HG03342 (cell line): ENCODE data around the gene DGUOK.

ENCODE experiments used
- ATAC-seq: cut with Tn5 transposase; IDR thresholded peaks from one replicate; pipeline ENCODE4 v1.9.1; 2021; ENCODE audit warnings: mild to moderate bottlenecking, moderate library complexity; ENCODE audit not compliant: unreplicated experiment

Gene DGUOK

DNA sequence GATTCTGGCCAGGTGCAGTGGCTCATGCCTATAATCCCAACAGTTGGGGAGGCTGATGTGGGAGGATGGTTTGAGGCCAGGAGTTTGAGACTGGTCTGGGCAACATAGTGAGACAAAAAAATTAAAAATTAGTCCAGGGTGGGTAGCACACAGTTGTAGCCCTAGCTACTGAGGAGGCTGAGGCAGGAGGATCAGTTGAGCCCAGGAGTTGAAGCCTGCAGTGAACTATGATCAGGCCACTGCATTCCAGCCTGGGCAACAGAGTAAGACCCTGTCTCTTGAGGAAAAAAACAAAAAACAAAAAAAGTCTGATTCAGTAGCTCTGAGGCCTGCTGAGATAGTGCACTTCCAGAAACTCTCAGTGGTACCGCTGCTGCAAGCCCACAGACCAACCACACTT, 50.1 kb downstream of the DGUOK start:
- no peak for ATAC-seq

DNA sequence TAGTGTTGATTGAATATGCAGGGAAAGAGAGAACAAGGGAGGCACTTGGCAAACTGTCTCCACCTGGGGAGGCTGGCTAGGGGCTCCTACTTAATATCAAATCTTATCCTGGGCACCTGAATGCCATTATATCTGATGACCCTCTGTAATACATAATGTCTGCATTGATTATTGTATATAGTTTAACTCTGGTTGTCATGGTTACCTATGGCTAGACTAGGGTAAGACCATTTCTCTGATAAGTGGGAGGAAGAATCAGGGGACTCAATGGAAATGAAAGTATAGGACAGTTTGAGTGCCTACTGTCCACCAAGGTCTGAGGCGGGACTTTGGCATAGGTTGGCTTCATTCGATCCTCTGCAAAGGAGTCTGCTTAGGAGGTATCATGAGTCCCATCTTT, 50.8 kb downstream of the DGUOK start:
- no peak for ATAC-seq

DNA sequence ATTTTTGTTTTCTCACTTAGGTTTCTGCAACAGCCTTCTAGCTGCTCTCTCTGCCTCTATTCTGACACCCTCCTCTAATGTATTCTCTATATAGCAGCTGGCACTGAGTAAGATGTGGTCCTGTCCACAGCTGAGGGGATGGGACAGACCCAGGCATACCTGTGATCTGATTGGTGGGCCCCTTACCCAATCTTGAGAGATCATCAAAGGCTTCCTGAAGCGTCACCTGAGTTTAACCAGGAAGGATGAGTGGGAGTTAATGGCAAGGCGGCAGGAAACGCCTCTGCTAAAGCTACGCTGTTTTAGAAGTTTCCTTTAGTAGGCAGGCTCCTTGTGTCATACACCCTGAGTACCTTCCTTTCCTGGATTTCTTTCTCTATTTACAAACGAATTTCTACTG, 52.3 kb downstream of the DGUOK start:
- ATAC-seq = no peak

DNA sequence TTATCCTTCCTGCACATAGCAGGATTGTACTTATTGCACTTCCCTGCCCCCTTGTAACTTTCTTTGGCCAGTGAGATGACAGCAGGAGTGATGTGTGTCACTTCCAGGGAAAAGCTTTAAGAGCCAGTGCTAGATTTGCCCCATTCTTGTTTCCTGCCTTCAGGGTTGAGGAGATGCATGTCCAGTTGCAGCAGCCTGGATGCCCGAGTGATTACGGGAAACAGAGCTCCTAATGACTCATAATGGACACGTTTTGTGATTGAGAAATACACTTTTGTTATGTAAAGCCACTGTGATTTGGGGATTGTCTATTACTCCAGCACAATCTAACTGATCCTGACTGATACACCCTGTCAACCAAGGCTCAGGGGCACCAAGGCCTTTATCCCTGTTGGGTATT, 53.0 kb downstream of the DGUOK start:
- ATAC-seq = no peak

DNA sequence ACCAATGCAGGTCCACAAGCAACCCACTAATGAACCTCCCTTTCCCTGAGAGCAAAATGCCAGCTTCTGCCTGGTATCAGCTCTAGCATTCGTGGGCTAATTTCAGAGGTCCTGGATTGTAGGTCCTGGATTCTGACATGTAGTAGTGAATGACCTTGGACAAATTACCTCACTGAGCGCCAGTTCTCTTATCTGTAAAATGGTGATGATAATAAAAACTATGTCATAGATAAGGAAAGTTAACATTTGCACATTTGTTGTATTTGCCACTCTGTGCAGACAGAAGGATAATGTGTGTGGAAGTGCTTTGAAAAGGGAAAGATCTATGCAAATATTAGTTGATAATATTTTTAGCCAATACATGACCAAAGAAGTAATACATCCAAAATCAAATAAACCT, 53.9 kb downstream of the DGUOK start:
- ATAC-seq = no peak

DNA sequence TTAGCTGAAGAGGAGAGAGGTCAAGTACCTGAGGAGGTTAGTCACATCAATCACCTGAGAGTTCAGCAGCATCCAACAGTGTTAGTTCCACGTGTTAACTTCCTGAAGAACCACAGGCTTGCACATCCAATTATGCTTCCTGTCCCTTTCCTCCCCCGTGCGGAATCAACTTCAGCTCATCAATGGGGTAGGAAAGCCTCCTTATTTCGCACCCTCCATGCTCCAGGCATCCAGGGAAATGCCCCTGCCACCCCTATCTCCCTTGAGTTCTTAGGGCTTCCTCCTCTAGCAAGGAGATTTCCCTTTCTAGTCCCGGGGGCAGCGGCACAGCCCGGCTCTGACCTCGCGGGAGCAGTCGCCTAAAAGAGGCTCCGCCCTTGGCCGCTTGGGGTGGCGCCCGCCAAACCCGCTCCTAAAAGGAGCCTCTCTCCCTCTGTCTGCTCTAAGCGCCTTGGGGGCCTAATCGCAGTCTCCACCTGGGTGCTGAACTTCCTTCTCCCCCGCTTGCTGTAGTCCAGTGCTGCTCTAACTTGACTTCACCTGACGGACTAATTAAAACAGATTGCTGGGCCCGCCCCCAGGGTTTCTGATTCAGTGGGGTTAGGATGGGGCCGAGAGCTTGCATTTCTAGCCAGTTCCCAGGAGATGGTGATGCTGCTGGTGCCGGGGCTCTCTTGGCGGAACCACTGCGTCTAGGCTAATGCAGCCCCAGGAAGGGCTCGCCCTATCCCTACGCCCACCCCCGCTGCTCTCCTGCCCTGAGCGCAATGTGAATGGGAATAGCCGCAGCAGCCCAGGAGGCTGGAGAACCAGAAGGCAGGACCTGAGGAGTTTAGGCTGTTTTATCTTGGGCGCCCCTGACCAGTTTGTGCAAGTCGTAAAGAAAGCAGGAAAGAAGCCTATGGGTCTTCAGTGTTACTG, 54.7 kb downstream of the DGUOK start:
- no peak for ATAC-seq

DNA sequence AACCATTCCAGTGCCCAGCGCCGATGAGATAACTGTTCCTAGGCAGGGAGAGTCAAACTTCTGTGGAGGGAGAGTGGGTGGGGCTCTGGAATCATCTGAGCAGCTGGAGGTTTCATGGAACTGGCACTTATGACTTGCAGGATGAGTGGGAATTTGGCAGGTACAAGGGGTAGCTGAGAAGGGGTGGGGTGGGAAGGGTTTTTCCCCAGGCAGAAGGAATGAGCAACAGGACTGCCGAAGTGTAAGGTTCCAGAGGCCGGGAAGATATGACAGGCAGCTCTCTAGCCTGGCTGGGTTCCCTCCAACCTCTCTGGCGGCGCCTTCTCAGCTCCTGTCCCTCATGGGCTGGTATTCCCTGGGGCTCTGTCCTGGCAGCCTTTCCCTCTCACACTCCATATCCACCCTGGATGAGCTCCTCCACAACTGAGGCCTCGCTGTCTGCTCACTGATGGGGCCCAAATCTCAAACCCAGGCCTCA, 55.5 kb downstream of the DGUOK start:
- ATAC-seq = no peak

DNA sequence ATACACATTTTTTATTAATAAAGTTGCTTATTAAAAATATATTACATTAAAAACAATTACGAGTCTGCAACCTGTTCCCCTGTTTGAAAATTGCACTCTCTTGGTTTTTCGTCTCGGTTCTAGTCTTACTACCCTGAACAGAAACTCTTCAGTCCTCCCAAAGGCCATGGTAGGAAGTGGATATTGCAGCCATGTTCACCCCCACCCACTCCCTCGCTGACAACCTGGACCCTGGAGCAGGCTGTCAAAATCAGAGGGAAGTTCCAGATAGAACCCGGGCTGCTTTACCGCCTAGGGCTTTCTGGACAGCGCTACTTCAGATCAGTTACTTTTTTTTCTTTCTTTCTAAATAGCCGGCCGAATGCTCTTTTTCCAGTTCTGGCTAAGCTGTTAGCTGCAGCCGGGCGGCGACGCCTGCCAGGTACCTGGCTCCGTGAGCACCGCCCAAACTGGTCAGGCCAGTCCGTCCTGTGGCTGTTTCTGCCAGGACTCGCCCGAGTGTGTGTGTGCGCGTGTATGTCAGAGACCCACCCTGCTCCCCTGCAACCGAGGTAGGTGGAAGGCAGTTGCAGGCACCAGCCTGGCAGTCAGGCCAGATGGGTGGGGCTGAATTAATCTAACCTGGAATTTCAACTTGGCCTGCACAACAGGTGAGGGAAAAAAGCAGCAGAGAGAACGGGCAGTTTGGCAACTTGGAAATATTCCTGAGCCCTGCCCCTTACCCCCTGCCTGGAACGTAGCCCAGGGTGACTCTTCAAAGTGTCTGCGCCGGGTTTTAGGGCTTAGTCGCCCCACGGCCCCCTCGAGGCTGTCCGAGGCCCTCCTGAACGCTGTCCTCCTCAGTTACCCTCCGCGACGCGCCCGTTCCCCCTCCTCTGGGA, 56.9 kb downstream of the DGUOK start:
- no peak for ATAC-seq

DNA sequence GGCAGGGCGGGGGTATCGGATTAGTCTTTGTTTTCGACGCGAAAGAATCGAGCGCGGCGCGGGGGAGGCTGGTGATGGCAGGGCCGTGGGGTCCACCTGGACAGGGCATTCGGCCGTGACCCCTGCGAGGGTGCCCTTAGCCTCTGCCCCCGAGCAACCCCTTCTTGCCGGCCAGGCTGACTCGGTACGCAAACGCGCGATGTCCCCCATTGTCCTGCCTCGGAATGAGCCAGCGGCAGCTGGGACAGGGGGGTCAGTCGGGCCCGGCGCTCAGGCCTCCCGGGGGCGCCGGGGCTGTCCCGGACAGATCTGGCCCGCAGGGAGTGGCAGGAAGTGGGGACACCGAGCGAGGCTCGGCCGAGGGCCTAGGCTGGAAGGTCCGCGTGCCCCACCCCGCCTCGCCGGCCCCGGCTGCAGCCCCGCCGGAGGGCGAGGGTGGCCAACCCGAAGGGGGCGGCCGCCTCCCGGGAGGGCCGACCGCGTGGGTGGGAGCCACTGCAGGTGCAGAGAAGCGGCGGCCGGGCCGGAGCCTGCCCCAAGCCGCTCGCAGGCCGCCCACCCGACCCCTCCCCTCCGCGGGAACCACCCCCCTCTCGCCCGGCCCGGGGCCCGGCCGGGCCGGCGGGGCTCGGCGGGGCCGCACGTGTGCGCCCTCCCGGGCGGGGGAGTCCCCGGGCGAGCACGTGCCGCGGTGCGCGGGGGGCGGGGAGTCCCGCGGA, 57.7 kb downstream of the DGUOK start, which contains the start of gene TET3:
TSS of gene TET3 (plus strand) at position 708 of the 719 bp plus-strand sequence. CDS start 1,494 bp downstream, outside the sequence.
- peak; percentile 37 for ATAC-seq

DNA sequence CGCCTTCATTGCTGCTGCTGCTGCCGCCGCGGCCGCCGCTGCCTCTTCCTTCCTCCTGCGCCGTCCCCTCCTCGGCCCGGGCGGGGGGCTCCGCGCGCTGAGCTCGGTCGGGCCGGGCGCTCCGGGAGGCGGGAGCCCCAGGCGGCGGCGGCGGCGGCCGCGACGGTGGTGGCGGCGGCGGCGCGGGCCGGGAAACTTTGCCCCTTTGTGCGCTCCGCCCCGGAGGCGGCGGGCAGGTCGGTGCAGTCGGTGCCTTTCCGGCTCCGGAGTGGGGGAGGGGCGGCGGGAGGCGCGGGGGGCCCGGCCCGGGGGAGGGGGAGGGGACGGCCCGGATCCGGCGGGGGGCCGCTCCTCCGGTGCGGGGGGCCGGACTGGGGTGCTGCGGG, 58.2 kb downstream of the DGUOK start:
- ATAC-seq = peak; percentile 7

DNA sequence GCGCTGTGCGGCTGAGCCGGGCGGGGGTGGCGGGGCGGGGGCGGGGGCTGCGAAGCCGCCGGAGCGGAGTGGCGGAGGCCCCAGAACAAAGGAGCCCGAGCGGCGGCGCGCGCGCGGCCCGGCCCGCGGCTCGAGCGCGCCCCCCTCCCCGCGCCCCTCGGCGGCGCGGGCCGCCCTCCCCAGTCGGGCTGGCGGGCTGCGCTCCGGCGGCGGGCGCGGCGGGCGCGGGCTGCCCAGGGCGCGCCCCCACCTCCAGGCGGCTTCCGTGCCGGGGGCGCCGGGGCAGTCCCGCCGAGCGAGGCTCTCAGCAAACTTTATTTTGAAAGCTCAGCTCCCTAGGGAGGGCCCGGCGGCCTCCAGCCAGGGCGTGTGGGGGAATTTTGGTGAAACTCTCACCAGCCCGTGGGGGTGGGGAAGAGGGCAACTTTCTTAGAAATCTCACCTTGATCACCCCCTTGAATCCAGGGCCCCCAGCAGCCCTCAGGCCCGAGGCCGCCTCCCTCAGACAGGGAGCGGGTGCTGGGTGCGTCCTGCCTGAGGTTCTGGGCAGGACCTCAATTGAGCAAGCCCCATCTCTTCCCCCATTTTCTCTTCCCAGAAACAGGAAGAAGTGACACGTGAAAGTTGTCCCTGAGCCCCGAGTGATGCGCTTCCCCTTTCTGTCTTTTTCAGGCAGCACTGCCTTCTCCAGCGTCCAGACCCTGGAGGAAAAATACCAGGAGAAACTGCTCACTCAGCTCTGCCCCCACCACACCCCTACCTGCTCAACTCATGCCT, 58.8 kb downstream of the DGUOK start:
- peak; percentile 37 for ATAC-seq

DNA sequence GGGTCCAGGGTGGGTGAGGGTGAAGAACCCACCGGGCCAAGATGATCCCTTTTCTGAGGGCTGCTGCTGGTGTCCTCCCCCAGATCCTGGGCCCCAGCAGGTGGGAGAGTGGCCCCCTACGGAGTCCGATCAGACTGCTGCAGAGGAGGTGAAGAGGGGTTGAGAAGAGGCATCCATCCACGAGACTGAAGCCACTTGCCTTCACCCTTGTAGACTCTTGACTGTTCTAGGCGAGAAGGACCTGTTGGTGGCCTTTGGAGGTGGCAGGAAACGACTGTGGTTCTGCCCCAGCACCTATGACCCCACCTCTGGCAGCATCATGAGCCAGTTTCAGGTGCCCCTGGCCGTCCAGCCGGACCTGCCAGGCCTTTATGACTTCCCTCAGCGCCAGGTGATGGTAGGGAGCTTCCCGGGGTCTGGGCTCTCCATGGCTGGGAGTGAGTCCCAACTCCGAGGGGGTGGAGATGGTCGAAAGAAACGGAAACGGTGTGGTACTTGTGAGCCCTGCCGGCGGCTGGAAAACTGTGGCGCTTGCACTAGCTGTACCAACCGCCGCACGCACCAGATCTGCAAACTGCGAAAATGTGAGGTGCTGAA, 59.5 kb downstream of the DGUOK start:
- ATAC-seq = no peak

DNA sequence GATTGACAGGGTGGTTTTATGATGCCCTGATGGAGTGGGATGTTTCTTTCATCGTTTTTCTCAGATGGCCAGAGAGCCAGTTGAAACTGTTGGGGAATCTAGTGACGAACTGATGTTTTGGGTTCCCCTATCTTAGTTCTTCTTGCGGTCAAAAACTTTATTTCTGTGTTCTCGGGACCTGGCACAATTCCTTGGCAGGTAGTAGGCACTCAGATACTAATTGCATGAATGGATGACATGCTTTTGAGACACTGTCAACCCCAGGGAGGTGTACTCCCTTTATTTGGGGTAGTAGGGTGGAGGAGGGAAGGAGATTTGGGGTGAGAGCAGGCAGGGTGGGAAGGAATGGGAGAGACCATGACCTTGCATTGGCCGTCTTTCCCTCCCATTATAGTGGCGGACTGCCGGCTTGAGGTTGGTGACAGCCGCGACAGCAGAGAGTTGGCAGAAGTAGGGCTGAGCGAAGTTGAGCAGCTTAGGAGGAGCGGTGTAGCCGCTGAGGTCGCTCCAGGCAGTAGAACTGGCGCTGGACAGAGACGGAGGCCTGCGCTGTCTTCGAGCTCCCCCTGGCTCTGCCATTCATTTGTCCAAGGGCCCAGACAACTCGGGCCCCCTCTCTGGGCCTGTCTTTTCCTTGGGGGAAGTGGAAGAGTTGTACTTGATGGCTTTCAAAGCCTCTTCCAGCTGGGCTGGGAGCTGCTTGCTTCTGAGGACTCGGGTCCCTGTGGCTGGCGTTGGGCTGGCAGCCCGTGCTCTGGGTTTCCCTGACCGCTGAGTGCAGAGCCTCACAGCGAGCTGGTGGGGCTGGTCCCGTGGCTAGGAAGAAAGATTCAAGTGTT, 60.6 kb downstream of the DGUOK start:
- no peak for ATAC-seq

DNA sequence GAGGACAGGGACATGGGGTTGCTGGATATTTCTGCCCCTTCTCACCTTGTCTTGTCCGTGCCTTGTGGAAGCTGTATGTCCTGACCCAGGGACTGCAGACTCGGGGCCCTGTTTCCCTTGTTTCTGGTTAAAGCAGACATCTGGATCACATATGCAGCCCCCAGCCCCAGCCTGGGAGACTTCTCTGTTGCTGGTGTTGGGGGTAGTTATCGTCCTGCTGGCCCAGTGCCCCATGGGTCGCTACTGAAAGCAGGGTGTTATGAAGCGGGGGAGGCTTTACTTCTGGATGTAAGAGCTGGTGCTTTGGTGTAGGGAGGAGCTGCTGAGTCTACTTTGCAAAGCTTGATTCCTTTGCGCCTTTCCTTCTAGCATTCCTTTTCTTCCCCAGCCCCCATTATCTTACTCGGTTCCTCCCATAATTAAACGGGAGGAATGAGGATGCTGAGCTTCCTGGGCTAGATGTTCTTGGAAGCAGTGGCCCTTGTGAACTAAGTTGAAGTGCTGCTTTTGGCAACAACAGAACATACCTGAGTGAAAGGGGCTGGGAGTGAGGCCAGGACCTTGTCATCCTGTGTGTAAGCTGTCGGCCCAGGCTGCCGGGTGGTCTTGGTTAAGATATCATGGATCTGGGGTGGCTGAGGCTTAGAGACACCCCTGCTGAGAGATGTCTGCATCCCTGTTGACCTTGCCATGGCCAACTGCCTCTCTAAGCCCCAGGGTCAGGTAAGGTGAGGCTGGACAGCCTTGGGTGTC, 61.4 kb downstream of the DGUOK start:
- ATAC-seq = no peak

DNA sequence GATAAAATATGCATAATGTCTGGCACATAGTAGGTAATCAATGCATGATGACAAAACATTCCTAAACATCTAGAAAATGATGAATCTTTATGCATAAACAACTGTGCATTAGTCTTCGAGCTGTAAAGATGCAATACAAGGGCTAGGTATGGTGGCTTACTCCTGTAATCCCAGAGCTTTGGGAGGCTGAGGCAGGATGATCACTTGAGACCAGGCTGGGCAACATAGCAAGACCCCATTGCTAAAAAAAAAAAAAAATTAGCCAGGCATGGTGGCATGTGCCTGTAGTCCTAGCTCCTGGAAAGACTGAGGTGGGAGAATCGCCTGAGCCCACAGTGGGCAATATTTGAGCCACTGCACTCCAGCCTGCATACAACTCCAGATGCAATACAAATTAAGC, 63.3 kb downstream of the DGUOK start:
- ATAC-seq = no peak

DNA sequence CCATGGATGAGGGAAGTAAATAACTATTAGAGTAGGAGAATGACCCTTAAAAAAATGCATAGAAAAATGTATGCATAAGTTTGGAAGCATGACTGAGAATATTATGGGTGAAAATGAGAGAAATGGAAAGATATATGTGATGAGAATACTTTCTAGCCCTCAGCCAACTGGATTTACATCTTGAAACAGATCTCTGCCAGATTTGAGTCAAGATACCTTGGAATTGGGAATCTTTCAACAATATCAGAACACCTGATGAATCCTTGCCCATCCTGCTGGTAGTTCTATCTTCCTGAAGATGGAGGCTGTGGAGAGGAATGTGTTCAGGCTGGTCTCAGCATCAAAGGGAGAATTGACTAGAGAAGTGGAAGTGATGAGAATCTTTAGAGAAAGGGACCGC, 63.9 kb downstream of the DGUOK start:
- ATAC-seq = no peak

DNA sequence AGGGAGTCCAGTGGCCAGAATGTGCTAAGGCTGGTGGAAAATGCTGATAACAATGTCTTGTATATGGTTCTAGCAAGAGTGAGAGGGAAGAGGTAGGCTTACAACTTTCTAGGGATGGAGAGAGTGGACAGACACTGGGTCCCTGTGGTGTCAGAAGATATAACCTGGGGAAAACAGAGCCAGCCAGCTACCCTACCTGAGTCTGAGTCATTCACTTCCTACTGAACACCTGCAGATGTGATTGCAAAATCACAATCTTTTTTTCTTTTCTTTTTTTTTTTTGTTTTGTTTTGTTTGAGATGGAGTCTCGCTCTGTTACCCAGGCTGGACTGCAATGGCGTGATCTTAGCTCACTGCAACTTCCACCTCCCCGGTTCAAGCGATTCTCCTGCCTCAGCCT, 65.4 kb downstream of the DGUOK start:
- ATAC-seq = no peak

DNA sequence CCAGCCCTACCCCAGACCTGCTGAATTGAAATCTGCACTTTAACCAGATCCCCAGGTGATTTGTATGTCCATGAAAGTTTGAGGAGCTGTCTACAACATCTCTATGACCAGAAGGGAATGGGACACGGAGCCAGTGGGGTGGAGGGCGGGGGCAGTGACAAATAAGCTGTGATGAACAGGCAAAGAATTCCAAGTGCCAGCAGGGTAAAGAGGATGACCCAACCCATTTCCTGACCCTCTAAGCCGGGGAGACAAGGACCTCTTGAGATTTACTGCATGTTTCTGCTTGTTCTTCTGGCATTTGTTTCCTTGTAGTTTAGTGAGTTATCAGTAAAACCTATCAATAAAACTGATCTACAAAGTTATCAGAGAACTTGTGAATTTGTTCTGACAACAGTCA, 66.7 kb downstream of the DGUOK start:
- no peak for ATAC-seq
